ENCODE results near the gene BICRAL. TPM values are rescaled to one million over a fixed set of nuclear protein-coding genes. Genes with fewer than 3 reads are reported as not detected.
"Not testable (repeated sequence)": the region's sequence is repeated elsewhere in the genome, so short reads cannot be mapped to it uniquely, and the experiment has no call there.

The BICRAL gene
- total RNA-seq, 2 donors from 2014 or later: 9.6 to 14.1 TPM

- Histone ChIP-seq H3K9me3 (no peaks in the 10 kb centered on the region), H3K4me1 (peaks cover 0 to 27% of the 10 kb centered on the region in 2 donors), H3K4me3 (peak overlapping the region in 1 of 2 donors; percentile 82), H3K36me3 (peaks cover 21% of the 10 kb centered on the region), H3K27me3 (no peaks in the 10 kb centered on the region), H3K27ac (peak overlapping the region; percentile 85 to 92)
- no peak for DNase-seq (ENCODE audit: low spot score)
- TF ChIP-seq CTCF (IDR thresholded peaks at IDR 0.05): no peak
These were observed 108.0 kb downstream of the BICRAL start for GRCh38 chr6:42889815-42890214.

DNA sequence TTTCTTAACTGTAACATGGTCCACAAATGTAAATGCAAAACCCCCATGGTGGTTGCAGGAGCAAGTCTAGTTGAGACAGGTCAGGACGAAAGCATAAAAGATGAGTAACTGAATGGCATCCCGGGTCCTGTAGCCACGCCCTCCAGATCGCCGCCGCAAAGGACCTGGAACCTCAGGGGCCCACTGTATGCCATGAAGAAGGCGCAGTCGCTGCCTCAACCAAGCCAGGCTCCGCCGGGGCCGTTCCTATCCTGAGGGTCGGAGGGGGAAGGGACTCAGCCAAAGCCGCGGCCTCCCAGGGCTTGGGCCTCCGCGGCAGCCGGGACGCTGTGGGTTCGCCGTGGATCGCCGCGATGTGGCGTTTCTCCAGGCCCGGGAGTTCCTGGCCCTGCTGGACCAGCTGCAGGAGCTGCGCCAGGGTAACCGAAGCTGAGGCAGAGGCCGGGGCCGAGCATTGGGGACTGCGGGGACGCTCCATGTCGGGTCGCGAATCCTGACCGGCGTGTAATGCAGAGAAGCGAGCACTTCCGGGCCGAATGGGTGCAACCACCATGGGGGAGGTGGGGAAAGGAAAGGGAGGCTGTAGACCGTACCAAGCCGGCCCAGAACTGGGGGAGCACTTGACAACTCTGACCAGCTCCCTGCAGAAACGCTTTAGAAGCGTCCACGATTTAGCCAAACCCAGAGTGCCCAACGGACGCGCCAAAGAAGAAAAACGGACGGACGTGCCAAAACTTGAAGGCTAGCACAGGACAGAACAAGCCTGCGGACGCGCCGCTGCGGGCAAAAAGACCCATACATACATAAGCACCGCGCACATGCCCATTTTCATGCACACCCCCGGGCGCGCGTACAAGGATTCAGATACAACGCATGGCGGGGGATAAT, 108.7 kb downstream of the BICRAL start:
- Histone ChIP-seq H3K27ac (peak overlapping the region; percentile 85 to 92), H3K9me3 (no peaks in the 10 kb centered on the region), H3K4me1 (peaks cover 0 to 27% of the 10 kb centered on the region in 2 donors), H3K4me3 (peak overlapping the region; percentile 82 to 86), H3K27me3 (no peaks in the 10 kb centered on the region), H3K36me3 (peaks cover 13% of the 10 kb centered on the region)
- no peak for TF ChIP-seq CTCF (IDR thresholded peaks at IDR 0.05)
- peak; percentile 91 for DNase-seq (ENCODE audit: low spot score)

- no peaks in the 10 kb centered on the region for H3K9me3 ChIP-seq
- H3K4me1 ChIP-seq: peaks cover 0 to 27% of the 10 kb centered on the region in 2 donors
- no peak for DNase-seq (ENCODE audit: low spot score)
- H3K27me3 ChIP-seq: no peaks in the 10 kb centered on the region
- H3K4me3 ChIP-seq: peak overlapping the region; percentile 82 to 86
- no peak for TF ChIP-seq CTCF (IDR thresholded peaks at IDR 0.05)
- H3K27ac ChIP-seq: peak overlapping the region; percentile 85 to 92
- H3K36me3 ChIP-seq: peaks cover 6% of the 10 kb centered on the region
These were observed 109.4 kb downstream of the BICRAL start for GRCh38 chr6:42891199-42891722.

DNA sequence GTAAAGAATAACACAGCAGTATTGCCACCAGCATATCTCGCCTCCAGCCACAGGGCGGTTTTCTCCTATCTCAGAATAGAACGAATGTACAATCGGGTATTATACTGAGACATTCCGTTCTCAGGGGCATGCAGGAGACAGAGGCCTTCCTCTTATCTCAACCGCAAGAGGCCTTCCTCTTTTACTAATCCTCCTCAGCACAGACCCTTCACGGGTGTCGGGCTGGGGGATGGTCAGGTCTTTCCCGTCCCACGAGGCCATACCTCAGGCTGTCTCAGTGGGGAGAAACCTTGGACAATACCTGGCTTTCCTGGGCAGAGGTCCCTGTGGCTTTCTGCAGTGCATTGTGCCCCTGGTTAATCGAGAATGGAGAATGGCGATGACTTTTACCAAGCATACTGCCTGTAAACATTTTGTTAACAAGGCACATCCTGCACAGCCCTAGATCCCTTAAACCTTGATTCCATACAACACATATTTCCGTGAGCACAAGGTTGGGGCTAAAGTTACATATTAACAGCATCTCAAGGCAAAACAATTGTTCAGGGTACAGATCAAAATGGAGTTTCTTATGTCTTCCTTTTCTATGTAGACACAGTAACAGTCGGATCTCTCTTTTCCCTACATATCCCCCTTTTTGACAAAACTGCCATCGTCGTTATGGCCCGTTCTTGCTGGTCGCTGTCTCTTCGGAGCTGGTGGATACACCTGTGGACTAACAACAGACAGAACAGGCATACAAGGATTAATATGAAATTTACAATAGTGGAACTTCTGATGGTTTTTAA, 112.4 kb downstream of the BICRAL start:
- H3K4me3 ChIP-seq, H3K36me3 ChIP-seq: not testable (repeated sequence)

DNA sequence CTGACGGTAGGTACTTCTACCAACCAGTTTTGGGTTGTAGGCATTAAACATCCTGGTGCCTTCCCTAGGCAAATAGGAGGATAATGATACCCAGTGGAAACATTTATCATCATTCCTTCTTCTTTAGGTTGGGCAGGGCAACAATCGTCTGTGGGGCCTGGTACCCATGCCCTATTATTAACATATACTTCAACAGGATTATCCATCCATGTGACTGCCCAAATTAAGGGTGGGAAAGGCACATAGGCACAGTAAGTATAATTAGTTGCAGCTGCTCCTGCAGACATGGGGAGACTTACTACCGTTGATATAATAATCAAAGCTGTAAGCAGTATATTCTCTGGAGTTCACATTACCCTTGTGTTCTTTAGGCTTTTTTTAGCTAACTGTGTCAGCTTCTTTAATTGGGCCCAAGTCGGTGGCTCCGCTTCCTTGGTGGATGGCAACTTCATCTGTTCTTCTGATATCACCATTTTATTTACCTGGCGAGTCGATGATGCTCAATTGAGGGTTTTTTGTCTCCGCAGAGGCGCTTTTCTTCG, 114.4 kb downstream of the BICRAL start:
- Histone ChIP-seq H3K4me1 (peaks cover 0 to 32% of the 10 kb centered on the region in 2 donors), H3K4me3 (no peak overlapping the region), H3K9me3 (no peaks in the 10 kb centered on the region), H3K27me3 (no peaks in the 10 kb centered on the region), H3K27ac (no peak overlapping the region), H3K36me3 (no peaks in the 10 kb centered on the region)
- no peak for TF ChIP-seq CTCF (IDR thresholded peaks at IDR 0.05)
- DNase-seq (ENCODE audit: low spot score): no peak

More for the DNA sequence above, 112.4 kb downstream of the BICRAL start:
- DNase-seq (ENCODE audit: low spot score); H3K27me3 ChIP-seq; H3K9me3 ChIP-seq: not testable (repeated sequence)
- Histone ChIP-seq H3K4me1 (peaks cover 0 to 34% of the 10 kb centered on the region in 2 donors), H3K27ac (peak overlapping the region; percentile 60 to 92)

All from right atrium auricular region (tissue), 2 donors.